ENCODE data around the gene DCAF17.
"Not testable (repeated sequence)": the region's sequence is repeated elsewhere in the genome, so short reads cannot be mapped to it uniquely, and the experiment has no call there.

Gene DCAF17

GRCh38 chr2:171460537-171460936 lies 26.5 kb downstream of the DCAF17 start:
- DNase-seq: no peak

DNA sequence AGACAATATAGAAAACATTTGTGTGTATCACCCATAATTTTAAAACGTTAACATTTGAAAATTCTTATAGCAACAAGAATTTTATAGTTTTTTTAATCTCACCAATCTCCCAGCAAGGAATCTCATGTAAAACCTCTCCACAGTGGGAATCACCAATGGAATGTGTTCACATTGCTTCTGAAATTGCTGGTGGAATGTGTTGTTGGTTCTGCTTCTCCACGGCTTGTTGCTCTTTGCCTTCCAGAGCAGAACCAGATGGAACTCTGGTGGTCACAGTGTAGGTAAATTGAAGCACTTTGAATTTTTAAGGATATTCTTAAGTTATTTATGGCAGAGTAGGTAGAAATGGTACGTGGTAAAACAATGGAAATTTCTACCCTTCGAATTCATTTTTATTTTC lies 35.1 kb downstream of the DCAF17 start:
- DNase-seq: no peak

DNA sequence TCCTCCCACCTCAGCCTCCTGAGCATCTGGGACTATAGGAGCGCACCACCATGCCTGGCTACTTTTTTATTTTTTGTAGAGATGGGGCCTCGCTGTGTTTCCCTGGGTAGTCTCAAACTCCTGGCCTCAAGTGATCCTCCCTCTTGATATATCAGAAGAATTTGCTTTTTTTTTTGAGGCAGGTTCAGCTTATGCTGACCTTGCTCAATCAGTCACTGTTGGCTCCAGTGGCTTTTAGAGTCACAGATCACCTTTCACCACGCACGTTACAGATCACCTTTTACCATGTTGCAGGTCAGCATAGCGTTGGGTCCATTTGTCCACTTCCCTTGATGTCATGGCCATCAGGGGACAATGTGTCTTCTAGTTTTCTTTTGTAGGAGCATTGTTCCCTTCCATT lies 36.1 kb downstream of the DCAF17 start:
- DNase-seq: no peak

- no peak for DNase-seq
Observed at GRCh38 chr2:171475979-171476378, 42.0 kb downstream of the DCAF17 start.

DNA sequence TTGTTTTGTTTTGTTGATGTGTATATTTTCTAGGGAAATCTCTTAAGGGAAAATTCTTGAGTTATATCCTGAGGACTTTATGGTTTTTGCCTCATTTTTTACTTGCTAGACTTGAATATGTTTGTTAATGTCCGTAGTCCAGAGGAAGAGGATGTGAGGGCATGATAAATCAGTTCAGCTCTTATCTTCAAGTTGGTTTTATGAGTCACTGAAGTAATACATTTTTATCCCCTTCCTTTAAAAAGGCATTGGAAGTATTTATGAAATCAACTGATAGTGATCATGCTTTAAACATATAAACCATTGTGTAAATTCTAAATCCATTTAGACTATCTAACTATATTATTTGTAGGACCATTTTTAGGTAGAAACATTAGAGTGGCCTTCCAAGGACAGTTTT lies 44.3 kb downstream of the DCAF17 start:
- DNase-seq: no peak

GRCh38 chr2:171479154-171479814 lies 45.3 kb downstream of the DCAF17 start:
- DNase-seq: no peak

- DNase-seq: no peak
Observed at GRCh38 chr2:171480908-171481307, 46.9 kb downstream of the DCAF17 start.

GRCh38 chr2:171482308-171482707 lies 48.3 kb downstream of the DCAF17 start:
- no peak for DNase-seq

DNA sequence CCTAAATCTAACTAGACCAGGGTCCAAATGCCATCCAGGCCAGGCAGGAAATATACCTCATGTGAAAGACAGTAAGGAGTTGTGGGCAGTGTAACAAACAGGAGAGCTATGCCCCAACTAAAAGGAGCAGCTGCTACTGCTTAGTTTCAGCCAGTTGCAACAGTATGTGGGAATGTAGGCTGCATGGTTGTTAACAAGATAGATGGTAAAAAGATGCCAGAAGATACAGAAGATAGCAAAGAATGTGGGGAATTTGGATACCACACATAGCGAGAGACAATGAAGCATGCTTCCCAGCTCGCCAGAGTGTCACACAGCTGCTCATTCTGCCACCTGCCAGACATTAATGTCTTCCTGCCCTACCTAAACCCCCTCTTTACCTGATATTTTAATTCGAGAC lies 48.9 kb downstream of the DCAF17 start:
- DNase-seq: no peak

DNA sequence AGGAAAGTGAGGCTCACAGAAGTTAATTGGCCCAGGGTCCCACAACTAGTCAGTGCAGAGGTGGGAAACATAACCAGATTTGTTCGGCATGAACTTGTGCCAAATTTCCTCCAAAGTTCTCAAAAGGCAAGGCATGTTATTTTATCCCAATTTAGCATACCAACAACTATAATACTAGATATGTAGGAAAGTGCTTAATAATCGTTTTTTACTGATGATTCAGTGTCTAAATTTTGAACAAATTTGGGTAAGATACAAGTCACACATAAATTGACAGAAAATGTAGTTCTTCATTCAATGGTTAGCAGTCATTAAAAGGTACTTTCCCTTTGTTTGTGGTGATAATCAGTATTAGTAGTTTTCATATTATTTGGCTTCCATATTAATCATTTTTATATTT lies 49.8 kb downstream of the DCAF17 start:
- no peak for DNase-seq

- no peak for DNase-seq
Observed at GRCh38 chr2:171485116-171485515, 51.1 kb downstream of the DCAF17 start.

GRCh38 chr2:171487201-171487600 lies 53.2 kb downstream of the DCAF17 start:
- no peak for DNase-seq

DNA sequence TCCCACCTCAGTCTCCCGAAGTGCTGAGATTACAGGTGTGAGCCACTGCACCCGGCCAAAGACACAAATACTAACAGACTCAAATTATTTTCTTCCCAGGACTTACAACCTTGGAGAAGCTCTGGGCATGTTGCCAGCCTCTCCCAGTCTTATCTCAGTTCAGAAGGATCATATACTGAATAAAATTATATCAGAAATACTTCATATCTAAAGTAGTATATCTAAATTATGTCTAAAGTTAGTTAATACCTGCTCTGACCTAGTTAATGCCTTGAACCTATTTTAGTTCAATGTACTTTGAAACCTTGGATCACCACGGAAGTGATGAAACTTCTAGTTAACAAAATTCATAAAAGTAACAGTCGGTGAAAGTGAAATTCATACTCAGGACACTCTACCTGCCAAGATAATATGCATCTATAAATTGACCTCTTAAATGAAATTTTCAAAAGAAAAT lies 53.8 kb downstream of the DCAF17 start:
- no peak for DNase-seq

GRCh38 chr2:171490577-171490976 lies 56.6 kb downstream of the DCAF17 start:
- no peak for DNase-seq

- DNase-seq: no peak
Observed at GRCh38 chr2:171491292-171491691, 57.3 kb downstream of the DCAF17 start.

DNA sequence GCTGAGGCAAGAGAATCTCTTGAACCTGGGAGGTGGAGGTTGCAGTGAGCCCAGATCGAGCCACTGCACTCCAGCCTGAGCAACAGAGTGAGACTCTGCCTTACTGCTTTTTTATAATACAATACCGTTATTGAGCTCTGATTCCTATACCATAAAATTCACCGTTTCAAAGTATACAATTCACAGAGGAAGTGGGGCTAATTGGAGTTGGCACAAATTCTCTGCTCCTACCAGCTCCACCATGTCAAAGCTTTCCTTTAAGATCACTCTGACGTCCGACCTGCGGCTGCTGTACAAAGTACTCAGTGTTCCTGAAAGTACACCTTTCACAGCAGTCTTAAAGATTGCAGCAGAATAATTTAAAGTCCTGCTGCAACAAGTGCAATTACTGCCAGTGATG lies 58.6 kb downstream of the DCAF17 start:
- no peak for DNase-seq

- DNase-seq: not testable (repeated sequence)
Observed at GRCh38 chr2:171497664-171498063, 63.6 kb downstream of the DCAF17 start.

DNA sequence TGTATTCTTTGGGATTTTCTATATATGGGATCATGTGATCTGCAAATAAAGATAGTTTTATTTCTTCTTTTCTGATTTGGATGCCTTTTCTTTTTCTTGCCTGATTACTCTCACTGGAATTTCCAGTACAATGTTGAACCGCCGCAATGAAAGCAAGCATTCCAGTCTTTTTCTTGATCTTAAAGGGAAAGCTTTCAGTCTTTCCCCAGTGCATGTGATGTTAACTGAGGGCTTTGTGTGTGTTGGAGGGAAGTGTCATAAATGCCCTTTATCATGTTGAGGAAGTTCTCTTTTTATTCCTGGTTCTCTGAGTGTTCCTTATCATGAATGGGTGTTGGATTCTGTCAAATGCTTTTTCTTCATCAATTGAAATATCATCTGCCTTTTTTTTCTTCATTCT lies 71.3 kb downstream of the DCAF17 start:
- DNase-seq: no peak

DNA sequence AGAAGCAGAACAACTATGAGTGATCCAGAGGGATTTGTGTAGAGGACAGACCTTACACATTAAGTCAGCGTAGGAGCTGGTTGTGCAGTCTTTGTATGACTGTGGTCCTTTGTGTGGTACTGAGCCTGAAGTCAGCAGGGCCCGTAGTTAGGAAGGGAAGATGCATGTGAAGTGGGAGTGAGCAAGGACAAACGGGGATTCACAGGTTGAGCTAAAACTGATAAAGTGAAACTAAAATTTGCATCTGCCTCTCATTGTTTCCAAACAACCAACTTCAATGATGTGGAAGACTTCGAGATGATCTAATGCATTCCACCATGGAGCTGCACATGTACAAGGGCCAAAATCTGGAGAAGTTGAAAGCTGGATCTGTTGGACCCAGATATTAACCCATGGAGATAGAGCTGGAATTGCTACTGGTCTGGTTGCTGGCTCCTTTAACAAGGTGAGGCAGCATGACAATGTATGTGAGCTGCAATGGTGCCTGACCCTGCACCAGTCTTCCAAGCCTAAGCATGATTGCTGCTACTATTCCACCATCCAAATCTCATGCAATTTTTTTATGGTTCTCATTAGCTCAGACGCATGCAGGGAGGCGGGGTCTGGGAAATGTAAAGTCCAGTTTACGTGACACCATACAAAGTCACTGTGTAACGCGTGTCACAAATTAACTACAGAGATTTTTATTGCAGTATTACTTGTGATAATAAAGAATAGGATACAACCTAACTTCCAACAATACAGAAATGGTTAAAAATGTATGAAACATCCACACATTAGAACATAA lies 76.1 kb downstream of the DCAF17 start:
- DNase-seq: no peak

GRCh38 chr2:171512014-171512413 lies 78.0 kb downstream of the DCAF17 start:
- no peak for DNase-seq

- no peak for DNase-seq
Observed at GRCh38 chr2:171512683-171513195, 78.7 kb downstream of the DCAF17 start.

DNA sequence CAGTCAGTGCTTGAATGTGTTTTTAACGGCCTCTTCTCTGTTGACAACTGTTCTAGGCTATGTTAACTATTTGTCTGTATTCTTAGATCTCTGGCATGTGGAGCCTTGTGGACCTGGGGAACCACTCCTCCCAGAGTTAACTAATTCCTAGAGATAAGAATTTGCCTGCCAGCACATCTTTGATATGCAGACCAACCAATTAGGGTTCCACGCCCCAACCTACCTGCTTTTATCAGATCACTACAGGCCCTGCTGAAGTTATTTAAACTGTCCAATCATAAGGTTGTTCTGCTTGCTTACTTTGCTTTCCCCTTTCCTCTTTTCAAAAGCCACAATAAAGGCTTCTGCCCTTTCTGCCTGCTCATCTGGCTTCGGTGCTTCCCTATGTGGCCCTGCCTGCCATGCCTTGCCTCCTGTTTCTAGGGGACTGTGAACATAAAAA lies 79.7 kb downstream of the DCAF17 start:
- DNase-seq: no peak

- DNase-seq: no peak
Observed at GRCh38 chr2:171514908-171515582, 81.0 kb downstream of the DCAF17 start.

All from DMS153 (cell line).